ENCODE data around the gene CDC27.

CDC27 gene

GRCh38 chr17:47204722-47205418 is 15.8 kb upstream of the CDC27 start:
- TF ChIP-seq CTCF (IDR thresholded peaks at IDR 0.05; ENCODE audit: insufficient read depth, low read depth, low read length, missing control alignments) = no peak
- no peak for DNase-seq (ENCODE audit: low read depth)
- no peak overlapping the region for H3K4me3 ChIP-seq (ENCODE audit: low read length)

- DNase-seq (ENCODE audit: low read depth) = no peak
- TF ChIP-seq CTCF (IDR thresholded peaks at IDR 0.05; ENCODE audit: insufficient read depth, low read depth, low read length, missing control alignments) = no peak
- no peak overlapping the region for H3K4me3 ChIP-seq (ENCODE audit: low read length)
These were observed 15.1 kb upstream of the CDC27 start for GRCh38 chr17:47203984-47204721.

GRCh38 chr17:47201166-47201565 is 12.1 kb upstream of the CDC27 start:
- DNase-seq (ENCODE audit: low read depth) = no peak
- TF ChIP-seq CTCF (IDR thresholded peaks at IDR 0.05; ENCODE audit: insufficient read depth, low read depth, low read length, missing control alignments) = no peak

GRCh38 chr17:47200325-47200664 is 11.2 kb upstream of the CDC27 start:
- no peak overlapping the region for H3K4me3 ChIP-seq (ENCODE audit: low read length)
- TF ChIP-seq CTCF (IDR thresholded peaks at IDR 0.05; ENCODE audit: insufficient read depth, low read depth, low read length, missing control alignments) = no peak
- DNase-seq (ENCODE audit: low read depth) = no peak

More at GRCh38 chr17:47201166-47201565, 12.1 kb upstream of the CDC27 start:
- no peak overlapping the region for H3K4me3 ChIP-seq (ENCODE audit: low read length)

GRCh38 chr17:47199627-47200324 is 10.7 kb upstream of the CDC27 start:
- DNase-seq (ENCODE audit: low read depth) = no peak
- no peak for TF ChIP-seq CTCF (IDR thresholded peaks at IDR 0.05; ENCODE audit: insufficient read depth, low read depth, low read length, missing control alignments)
- no peak overlapping the region for H3K4me3 ChIP-seq (ENCODE audit: low read length)

- no peak for TF ChIP-seq CTCF (IDR thresholded peaks at IDR 0.05; ENCODE audit: insufficient read depth, low read depth, low read length, missing control alignments)
- no peak for DNase-seq (ENCODE audit: low read depth)
- H3K4me3 ChIP-seq (ENCODE audit: low read length) = no peak overlapping the region
These were observed 8.7 kb upstream of the CDC27 start for GRCh38 chr17:47197821-47198220.
